Fibroblast of lung (primary cell): Measurements from ENCODE around the gene PDE1A. TPM values are rescaled to one million over a fixed set of nuclear protein-coding genes. Genes with fewer than 3 reads are reported as not detected.

Source experiments
- DNase-seq, 2 donors: peaks; one replicate each; pipeline versions ENCODE4 v3.0.0 to v3.0.0-alpha.2; 2010; ENCODE audit warnings: low read depth in 2 of 2
- H2AFZ ChIP-seq: 2 replicates; pipeline ENCODE4 v1.5.1; 2012; ENCODE audit warnings: low read length, control low read depth, inconsistent platforms
- H3K27ac ChIP-seq: 2 replicates; pipeline ENCODE4 v1.5.1; 2011; ENCODE audit warnings: low read length, control low read depth; ENCODE audit not compliant: insufficient read depth
- H3K27me3 ChIP-seq: 2 replicates; pipeline ENCODE4 v1.5.1; 2011; ENCODE audit warnings: mild to moderate bottlenecking, low read length; ENCODE audit not compliant: control insufficient read depth, insufficient read depth
- H3K36me3 ChIP-seq: 2 replicates; pipeline ENCODE4 v1.5.1; 2011; ENCODE audit warnings: low read length; ENCODE audit not compliant: control insufficient read depth, insufficient read depth
- H3K4me1 ChIP-seq: 2 replicates; pipeline ENCODE4 v1.5.1; 2011; ENCODE audit warnings: low read length; ENCODE audit not compliant: control insufficient read depth, insufficient read depth; ENCODE audit errors: extremely low read depth
- H3K4me2 ChIP-seq: 2 replicates; pipeline ENCODE4 v1.5.1; 2011; ENCODE audit warnings: low read length, control low read depth; ENCODE audit not compliant: insufficient read depth; ENCODE audit errors: extremely low read depth
- H3K4me3 ChIP-seq, 4 experiments: fragments of 200-600 bp in 1 of 4; sonication (generic) in 1 of 4; replicated peaks in 1 of 4; 2 replicates each; pipeline ENCODE4 v1.5.1; 2011 to 2016; ENCODE audit warnings: low read length in 4 of 4, low read depth in 3 of 4, mild to moderate bottlenecking in 3 of 4, control low read depth in 2 of 4, inconsistent platforms in 1 of 4, mixed read lengths in 1 of 4; ENCODE audit not compliant: insufficient read depth in 1 of 4; ENCODE audit errors: control extremely low read depth in 1 of 4
- H3K79me2 ChIP-seq: 2 replicates; pipeline ENCODE4 v1.5.1; 2012; ENCODE audit warnings: mild to moderate bottlenecking, low read length, inconsistent platforms; ENCODE audit not compliant: control insufficient read depth, insufficient read depth
- H3K9ac ChIP-seq: 2 replicates; pipeline ENCODE4 v1.5.1; 2011; ENCODE audit warnings: mild to moderate bottlenecking, low read length, control low read depth; ENCODE audit not compliant: insufficient read depth
- H3K9me3 ChIP-seq: 2 replicates; pipeline ENCODE4 v1.5.1; 2012; ENCODE audit warnings: low read depth, low read length; ENCODE audit not compliant: control insufficient read depth, insufficient read depth
- H4K20me1 ChIP-seq: 2 replicates; pipeline ENCODE4 v1.5.1; 2011; ENCODE audit warnings: low read length; ENCODE audit not compliant: control insufficient read depth, insufficient read depth; ENCODE audit errors: extremely low read depth
- EZH2 ChIP-seq: IDR thresholded peaks from 2 replicates; pipeline ENCODE4 v1.5.1; 2012; ENCODE audit warnings: low read length, control low read depth, mild to moderate bottlenecking; ENCODE audit errors: missing control alignments
- polyA plus RNA-seq, 2 donors: library from polyadenylated mRNA; depleted of rRNA in 1 of 2; stranded (reverse) in 1 of 2; unstranded in 1 of 2; fragments of >200 nt; gene quantifications; 2 replicates each; pipeline ENCODE4 v1.2.1, GENCODE V29; 2011 to 2012; ENCODE audit warnings: missing spikeins in 1 of 2
- total RNA-seq: library from RNA; depleted of rRNA; stranded (reverse); fragments of >200 nt; gene quantifications from 2 replicates; pipeline ENCODE4 v1.2.1, GENCODE V29; 2014
- TF ChIP-seq, protein P1 (sequence below), 2 donors: IDR thresholded peaks in 1 of 2; conservative IDR thresholded peaks in 1 of 2; 1 replicate in 1 of 2; 2 replicates in 1 of 2; pipeline ENCODE4 v1.5.1; 2011 to 2012; ENCODE audit warnings: low read length in 2 of 2, control low read depth in 1 of 2, inconsistent platforms in 1 of 2, low read depth in 1 of 2, mild to moderate bottlenecking in 1 of 2

PDE1A gene
- total and polyA plus RNA-seq, 2 donors (not counting 1 experiment from before 2014, with no cell fraction given): 4.0 to 7.1 TPM

- Histone ChIP-seq H3K9me3 (no peaks in the 10 kb centered on the region), H3K4me1 (peaks cover 6% of the 10 kb centered on the region), H3K27me3 (no peaks in the 10 kb centered on the region), H3K4me2 (no peak overlapping the region), H3K4me3 (no peak overlapping the region), H3K27ac (no peak overlapping the region), H3K79me2 (no peaks in the 10 kb centered on the region), H2AFZ (no peak overlapping the region), H4K20me1 (no peaks in the 10 kb centered on the region), H3K36me3 (no peaks in the 10 kb centered on the region), H3K9ac (no peak overlapping the region)
- TF ChIP-seq, protein P1, sequence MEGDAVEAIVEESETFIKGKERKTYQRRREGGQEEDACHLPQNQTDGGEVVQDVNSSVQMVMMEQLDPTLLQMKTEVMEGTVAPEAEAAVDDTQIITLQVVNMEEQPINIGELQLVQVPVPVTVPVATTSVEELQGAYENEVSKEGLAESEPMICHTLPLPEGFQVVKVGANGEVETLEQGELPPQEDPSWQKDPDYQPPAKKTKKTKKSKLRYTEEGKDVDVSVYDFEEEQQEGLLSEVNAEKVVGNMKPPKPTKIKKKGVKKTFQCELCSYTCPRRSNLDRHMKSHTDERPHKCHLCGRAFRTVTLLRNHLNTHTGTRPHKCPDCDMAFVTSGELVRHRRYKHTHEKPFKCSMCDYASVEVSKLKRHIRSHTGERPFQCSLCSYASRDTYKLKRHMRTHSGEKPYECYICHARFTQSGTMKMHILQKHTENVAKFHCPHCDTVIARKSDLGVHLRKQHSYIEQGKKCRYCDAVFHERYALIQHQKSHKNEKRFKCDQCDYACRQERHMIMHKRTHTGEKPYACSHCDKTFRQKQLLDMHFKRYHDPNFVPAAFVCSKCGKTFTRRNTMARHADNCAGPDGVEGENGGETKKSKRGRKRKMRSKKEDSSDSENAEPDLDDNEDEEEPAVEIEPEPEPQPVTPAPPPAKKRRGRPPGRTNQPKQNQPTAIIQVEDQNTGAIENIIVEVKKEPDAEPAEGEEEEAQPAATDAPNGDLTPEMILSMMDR (conservative IDR thresholded peaks at IDR 0.05 in 1 of 2, IDR thresholded peaks at IDR 0.05 in 1 of 2; ENCODE audit: low read depth in 1 of 2, low read length in 2 of 2): no peak
- TF ChIP-seq EZH2: no peak
- DNase-seq: no peak
Measured at GRCh38 chr2:182224669-182225068, 202.2 kb downstream of the PDE1A start.

DNA sequence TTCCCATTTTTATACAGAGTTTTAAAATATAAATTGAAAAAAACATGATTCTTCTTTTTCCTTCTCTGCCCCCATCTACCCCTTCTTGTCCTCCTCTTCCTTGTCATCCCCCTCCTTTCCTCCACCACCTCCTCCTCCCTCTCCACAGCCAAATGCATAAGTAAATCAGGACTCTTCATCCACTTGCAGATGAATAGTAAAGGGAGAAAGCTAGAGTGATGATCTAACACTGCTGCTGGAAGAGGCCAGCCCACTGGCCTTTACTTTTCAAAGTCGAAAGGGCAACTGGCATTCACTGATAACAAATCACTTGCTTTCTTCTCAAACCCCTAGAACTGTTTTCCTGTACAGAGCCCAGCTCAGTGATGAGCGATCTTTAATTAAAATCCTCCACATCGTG is 205.8 kb downstream of the PDE1A start:
- no peak for DNase-seq
- TF ChIP-seq EZH2: no peak
- TF ChIP-seq, protein P1 (conservative IDR thresholded peaks at IDR 0.05 in 1 of 2, IDR thresholded peaks at IDR 0.05 in 1 of 2; ENCODE audit: low read depth in 1 of 2, low read length in 2 of 2): no peak
- Histone ChIP-seq H3K79me2 (no peaks in the 10 kb centered on the region), H3K36me3 (no peaks in the 10 kb centered on the region), H3K4me2 (no peak overlapping the region), H3K27me3 (no peaks in the 10 kb centered on the region), H3K27ac (no peak overlapping the region), H3K4me3 (no peak overlapping the region), H3K9ac (no peak overlapping the region), H3K4me1 (no peaks in the 10 kb centered on the region), H4K20me1 (no peaks in the 10 kb centered on the region), H3K9me3 (no peaks in the 10 kb centered on the region), H2AFZ (no peak overlapping the region)

DNA sequence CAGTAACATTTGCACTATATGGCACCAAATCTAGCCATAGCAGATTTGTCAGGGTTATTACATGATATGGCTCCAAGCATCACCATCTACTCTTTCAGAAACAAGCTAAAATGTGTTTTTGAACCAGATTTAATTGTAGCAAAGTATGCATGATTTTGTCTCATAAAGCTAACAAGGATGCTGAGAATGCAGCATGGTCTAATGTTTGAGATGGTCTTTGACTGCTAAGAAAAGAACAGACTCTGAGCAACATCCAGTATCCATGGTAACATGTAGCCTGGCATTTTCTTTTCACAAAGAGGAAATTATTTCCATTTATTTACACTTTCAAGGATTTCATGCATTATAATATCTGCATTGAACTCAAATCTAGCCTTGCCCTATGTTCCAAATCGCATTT is 206.5 kb downstream of the PDE1A start:
- Histone ChIP-seq H3K9me3 (no peaks in the 10 kb centered on the region), H3K36me3 (no peaks in the 10 kb centered on the region), H3K4me2 (no peak overlapping the region), H3K4me3 (no peak overlapping the region), H3K27ac (no peak overlapping the region), H3K9ac (no peak overlapping the region), H3K4me1 (no peaks in the 10 kb centered on the region), H4K20me1 (no peaks in the 10 kb centered on the region), H3K79me2 (no peaks in the 10 kb centered on the region), H3K27me3 (no peaks in the 10 kb centered on the region), H2AFZ (no peak overlapping the region)
- TF ChIP-seq, protein P1 (conservative IDR thresholded peaks at IDR 0.05 in 1 of 2, IDR thresholded peaks at IDR 0.05 in 1 of 2; ENCODE audit: low read depth in 1 of 2, low read length in 2 of 2): no peak
- no peak for TF ChIP-seq EZH2
- no peak for DNase-seq
